Neutrophil (primary cell): Measurements from ENCODE around the gene TMEM101.
"Not testable (repeated sequence)": the region's sequence is repeated elsewhere in the genome, so short reads cannot be mapped to it uniquely, and the experiment has no call there.

Source experiments
- H3K27ac ChIP-seq: fragments of 200-600 bp; sonication (generic); 2 replicates; pipeline ENCODE4 v1.5.1; 2016; ENCODE audit warnings: mild to moderate bottlenecking, moderate library complexity
- H3K27me3 ChIP-seq: fragments of 200-600 bp; sonication (generic); 2 replicates; pipeline ENCODE4 v1.6.0; 2016; ENCODE audit warnings: mild to moderate bottlenecking
- H3K36me3 ChIP-seq: fragments of 200-600 bp; sonication (generic); 2 replicates; pipeline ENCODE4 v1.5.1; 2017
- H3K4me1 ChIP-seq, 2 experiments: fragments of 200-600 bp in 1 of 2; sonication (generic) in 1 of 2; 1 replicate in 1 of 2; 2 replicates in 1 of 2; pipeline versions ENCODE4 v1.5.1 to v1.6.1; 2013 to 2016; ENCODE audit warnings: low read depth in 1 of 2, low read length in 1 of 2, mild to moderate bottlenecking in 1 of 2, moderate library complexity in 1 of 2; ENCODE audit not compliant: control insufficient read depth in 1 of 2, insufficient read depth in 1 of 2
- H3K4me3 ChIP-seq, 2 experiments: fragments of 200-600 bp in 1 of 2; sonication (generic) in 1 of 2; 1 replicate in 1 of 2; 2 replicates in 1 of 2; pipeline ENCODE4 v1.5.1; 2013 to 2016; ENCODE audit warnings: low read depth in 1 of 2, low read length in 1 of 2, mild to moderate bottlenecking in 1 of 2, moderate library complexity in 1 of 2
- H3K9me3 ChIP-seq: fragments of 200-600 bp; sonication (generic); 2 replicates; pipeline ENCODE4 v1.5.1; 2016
- TF ChIP-seq, protein P1 (sequence below): fragments of 200-600 bp; sonication (generic); IDR thresholded peaks from 2 replicates; pipeline ENCODE4 v1.5.1; 2016; ENCODE audit warnings: antibody characterized with exemption

Gene TMEM101

DNA sequence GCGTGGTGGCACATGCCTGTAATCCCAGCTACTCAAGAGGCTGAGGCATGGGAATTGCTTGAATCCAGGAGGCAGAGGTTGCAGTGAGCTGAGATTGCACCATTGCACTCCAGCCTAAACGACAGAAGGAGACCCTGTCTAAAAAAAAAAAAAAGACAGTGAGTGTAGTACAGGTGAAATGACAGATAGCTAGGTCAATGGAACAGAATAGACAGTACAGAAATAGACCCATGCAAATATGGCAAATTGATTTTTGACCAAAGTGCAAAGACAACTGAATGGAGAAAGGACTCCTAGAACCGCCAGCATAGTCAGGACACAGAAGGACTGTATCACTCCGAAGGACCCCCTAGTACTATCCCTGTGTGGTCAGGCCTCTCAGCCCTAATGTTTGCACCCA is 44.4 kb downstream of the TMEM101 start:
- TF ChIP-seq, protein P1, sequence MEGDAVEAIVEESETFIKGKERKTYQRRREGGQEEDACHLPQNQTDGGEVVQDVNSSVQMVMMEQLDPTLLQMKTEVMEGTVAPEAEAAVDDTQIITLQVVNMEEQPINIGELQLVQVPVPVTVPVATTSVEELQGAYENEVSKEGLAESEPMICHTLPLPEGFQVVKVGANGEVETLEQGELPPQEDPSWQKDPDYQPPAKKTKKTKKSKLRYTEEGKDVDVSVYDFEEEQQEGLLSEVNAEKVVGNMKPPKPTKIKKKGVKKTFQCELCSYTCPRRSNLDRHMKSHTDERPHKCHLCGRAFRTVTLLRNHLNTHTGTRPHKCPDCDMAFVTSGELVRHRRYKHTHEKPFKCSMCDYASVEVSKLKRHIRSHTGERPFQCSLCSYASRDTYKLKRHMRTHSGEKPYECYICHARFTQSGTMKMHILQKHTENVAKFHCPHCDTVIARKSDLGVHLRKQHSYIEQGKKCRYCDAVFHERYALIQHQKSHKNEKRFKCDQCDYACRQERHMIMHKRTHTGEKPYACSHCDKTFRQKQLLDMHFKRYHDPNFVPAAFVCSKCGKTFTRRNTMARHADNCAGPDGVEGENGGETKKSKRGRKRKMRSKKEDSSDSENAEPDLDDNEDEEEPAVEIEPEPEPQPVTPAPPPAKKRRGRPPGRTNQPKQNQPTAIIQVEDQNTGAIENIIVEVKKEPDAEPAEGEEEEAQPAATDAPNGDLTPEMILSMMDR = no peak
- H3K27me3 ChIP-seq = peaks cover 27% of the 10 kb centered on the region
- H3K4me3 ChIP-seq = no peak overlapping the region
- H3K36me3 ChIP-seq = no peaks in the 10 kb centered on the region
- no peaks in the 10 kb centered on the region for H3K9me3 ChIP-seq
- H3K4me1 ChIP-seq = no peaks in the 10 kb centered on the region
- H3K27ac ChIP-seq = no peak overlapping the region

DNA sequence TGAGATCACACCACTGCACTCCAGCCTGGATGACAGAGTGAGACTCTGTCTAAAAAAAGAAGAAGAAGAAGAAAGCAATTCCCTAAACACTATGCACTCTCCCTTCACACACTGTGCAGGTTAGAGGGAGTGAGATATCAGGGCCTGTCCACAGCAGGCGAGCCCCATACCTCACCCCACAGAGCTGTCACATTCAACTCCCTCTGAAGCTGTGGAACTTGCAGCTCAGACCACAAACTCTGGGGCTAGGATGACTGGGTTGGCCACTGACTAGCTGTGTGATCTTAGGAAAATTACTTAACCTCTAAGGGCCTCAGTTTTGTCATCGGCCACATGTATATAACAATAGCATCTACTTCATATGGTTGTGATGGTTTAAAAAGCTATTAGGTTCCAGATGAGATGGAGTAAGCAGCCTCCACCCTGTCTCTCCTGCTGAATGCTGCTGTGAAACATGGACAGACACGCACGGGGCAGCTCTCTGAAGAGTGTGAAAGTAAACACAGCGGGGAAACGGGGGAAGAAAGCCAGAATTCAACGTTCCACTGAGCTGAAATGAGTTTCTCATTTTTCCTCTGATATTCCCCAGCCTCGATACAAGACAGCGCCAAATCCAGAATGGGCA is 47.4 kb downstream of the TMEM101 start:
- Histone ChIP-seq H3K27me3 (peaks cover 6% of the 10 kb centered on the region), H3K36me3 (no peaks in the 10 kb centered on the region), H3K9me3 (no peaks in the 10 kb centered on the region), H3K27ac (no peak overlapping the region), H3K4me1 (no peaks in the 10 kb centered on the region), H3K4me3 (no peak overlapping the region)
- TF ChIP-seq, protein P1 = no peak

DNA sequence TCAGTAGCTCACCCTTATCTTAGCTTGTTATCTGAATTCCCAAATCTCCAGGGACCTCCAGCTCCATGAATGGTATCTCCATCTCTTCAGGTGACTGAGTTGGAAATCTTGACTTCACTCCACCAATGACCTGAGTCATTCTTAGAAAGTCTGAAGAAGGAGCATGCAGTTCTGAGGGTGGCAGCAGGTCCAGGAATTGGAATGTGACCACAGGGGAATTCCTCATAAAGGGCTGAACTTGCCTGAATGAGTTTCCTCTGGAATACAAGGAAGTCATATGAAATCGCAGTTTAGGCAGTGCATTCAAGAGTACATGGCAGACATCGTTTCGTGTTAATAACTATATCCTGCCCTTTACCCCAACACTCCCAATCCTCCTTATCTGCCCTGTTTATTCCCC is 48.5 kb downstream of the TMEM101 start:
- H3K9me3 ChIP-seq = no peaks in the 10 kb centered on the region

DNA sequence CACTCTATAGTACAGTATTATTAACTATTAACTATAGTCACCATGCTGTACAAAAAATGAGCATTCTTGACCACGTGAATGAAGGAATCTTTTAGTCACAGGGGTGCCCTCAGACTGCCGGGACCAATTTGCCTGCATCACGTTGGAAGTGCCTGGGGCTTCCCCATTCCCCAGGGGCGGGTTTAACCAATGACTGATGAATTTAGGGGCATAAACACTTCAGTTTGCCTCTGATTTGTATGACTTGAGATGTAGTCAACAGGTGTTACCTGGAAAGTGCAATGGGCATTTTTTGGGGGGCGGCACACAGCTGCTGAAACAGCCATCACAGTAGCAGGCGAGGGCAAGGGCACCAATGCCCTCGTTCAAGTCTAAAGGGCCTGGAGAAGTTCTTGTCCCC is 52.3 kb downstream of the TMEM101 start:
- TF ChIP-seq, protein P1 = no peak
- Histone ChIP-seq H3K9me3 (no peaks in the 10 kb centered on the region), H3K27ac (no peak overlapping the region), H3K27me3 (peaks cover 20% of the 10 kb centered on the region), H3K4me1 (no peaks in the 10 kb centered on the region), H3K4me3 (no peak overlapping the region), H3K36me3 (no peaks in the 10 kb centered on the region)

More for the DNA sequence above, 48.5 kb downstream of the TMEM101 start:
- TF ChIP-seq, protein P1 = no peak
- Histone ChIP-seq H3K27ac (no peak overlapping the region), H3K27me3 (peaks cover 15% of the 10 kb centered on the region), H3K4me3 (no peak overlapping the region), H3K4me1 (no peaks in the 10 kb centered on the region), H3K36me3 (no peaks in the 10 kb centered on the region)

DNA sequence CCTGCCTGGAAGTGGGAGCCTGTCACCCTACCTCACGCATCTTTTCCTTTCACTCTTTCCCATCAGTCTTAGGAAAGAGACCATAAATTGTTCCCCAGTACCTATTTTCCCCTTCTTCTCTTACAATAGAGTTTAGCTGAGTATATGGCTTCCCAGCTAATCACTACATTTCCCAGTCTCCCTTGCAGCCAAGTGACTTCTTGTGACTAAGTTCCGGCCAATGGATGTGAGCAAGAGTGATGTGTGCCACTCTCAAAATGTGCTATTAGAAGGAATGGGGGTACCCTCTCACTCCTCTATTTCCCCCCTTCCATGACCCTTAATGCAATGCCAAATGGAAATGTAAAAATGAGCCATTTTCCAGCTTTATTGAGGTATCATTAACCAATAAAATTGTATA is 52.8 kb downstream of the TMEM101 start:
- Histone ChIP-seq H3K4me1 (no peaks in the 10 kb centered on the region), H3K27me3 (peaks cover 20% of the 10 kb centered on the region), H3K9me3 (no peaks in the 10 kb centered on the region), H3K4me3 (no peak overlapping the region), H3K27ac (no peak overlapping the region), H3K36me3 (no peaks in the 10 kb centered on the region)
- TF ChIP-seq, protein P1 = no peak

DNA sequence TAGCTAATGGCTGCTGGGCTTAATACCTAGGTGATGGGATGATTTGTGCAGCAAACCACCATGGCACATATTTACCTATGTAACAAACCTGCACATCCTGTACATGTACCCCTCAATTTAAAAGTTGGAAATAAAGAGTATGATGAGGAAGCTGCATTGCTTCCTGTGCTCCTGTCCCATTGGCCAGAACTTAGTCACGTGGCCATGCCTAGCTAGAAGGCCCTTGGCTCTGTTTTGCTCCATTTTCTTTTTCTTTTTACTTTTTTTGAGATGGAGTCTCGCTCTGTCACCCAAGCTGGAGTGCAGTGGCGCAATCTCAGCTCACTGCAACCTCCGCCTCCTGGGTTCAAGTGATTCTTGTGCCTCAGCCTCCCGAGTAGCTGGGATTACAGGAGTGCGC is 53.5 kb downstream of the TMEM101 start:
- H3K4me3 ChIP-seq, H3K4me1 ChIP-seq, H3K9me3 ChIP-seq, H3K27ac ChIP-seq, H3K36me3 ChIP-seq: not testable (repeated sequence)
- H3K27me3 ChIP-seq = peaks cover 20% of the 10 kb centered on the region
